ENCODE results near the gene GFI1B.

GRCh38 chr9:132945186-132946130 is 33.0 kb upstream of the GFI1B start:
- TF ChIP-seq CTCF (IDR thresholded peaks at IDR 0.05), result no peak
- TF ChIP-seq POLR2A (IDR thresholded peaks at IDR 0.05), result no peak
